HG02840 (cell line): ENCODE measurements around the gene NARS2.
A peak's percentile ranks its signal among the peaks of the same experiment; 100 is the strongest.
"Not testable (repeated sequence)": the region's sequence is repeated elsewhere in the genome, so short reads cannot be mapped to it uniquely, and the experiment has no call there.

Experiments
- ATAC-seq: cut with Tn5 transposase; IDR thresholded peaks from one replicate; pipeline ENCODE4 v1.9.1; 2021; ENCODE audit warnings: mild to moderate bottlenecking, moderate library complexity, moderate number of reproducible peaks; ENCODE audit not compliant: unreplicated experiment, low FRiP score

Gene NARS2

GRCh38 chr11:78499971-78500370 is 74.7 kb downstream of the NARS2 start:
- ATAC-seq: no peak

GRCh38 chr11:78497293-78497692 is 77.4 kb downstream of the NARS2 start:
- ATAC-seq: no peak

- ATAC-seq: no peak
Measured at GRCh38 chr11:78493413-78493975, 81.2 kb downstream of the NARS2 start.

- ATAC-seq: no peak
Measured at GRCh38 chr11:78492973-78493372, 81.7 kb downstream of the NARS2 start.

GRCh38 chr11:78489184-78489583 is 85.5 kb downstream of the NARS2 start:
- ATAC-seq: no peak

- ATAC-seq: no peak
Measured at GRCh38 chr11:78478536-78478935, 96.1 kb downstream of the NARS2 start.

GRCh38 chr11:78476066-78476465 is 98.6 kb downstream of the NARS2 start:
- no peak for ATAC-seq

- ATAC-seq: no peak
Measured at GRCh38 chr11:78474451-78474850, 100.2 kb downstream of the NARS2 start.

GRCh38 chr11:78472905-78473304 is 101.8 kb downstream of the NARS2 start:
- ATAC-seq: no peak

- no peak for ATAC-seq
Measured at GRCh38 chr11:78472382-78472781, 102.3 kb downstream of the NARS2 start.

- ATAC-seq: no peak
Measured at GRCh38 chr11:78470861-78471442, 103.7 kb downstream of the NARS2 start.

- no peak for ATAC-seq
Measured at GRCh38 chr11:78469896-78470295, 104.8 kb downstream of the NARS2 start.

- no peak for ATAC-seq
Measured at GRCh38 chr11:78467931-78468330, 106.7 kb downstream of the NARS2 start.

GRCh38 chr11:78467370-78467769 is 107.3 kb downstream of the NARS2 start:
- ATAC-seq: no peak

- ATAC-seq: peak; percentile 97
Measured at GRCh38 chr11:78465169-78465942, 109.3 kb downstream of the NARS2 start.

- not testable (repeated sequence) for ATAC-seq
Measured at GRCh38 chr11:78464787-78465168, 109.9 kb downstream of the NARS2 start.

GRCh38 chr11:78460471-78460870 is 114.2 kb downstream of the NARS2 start:
- no peak for ATAC-seq

- ATAC-seq: no peak
Measured at GRCh38 chr11:78459738-78460137, 114.9 kb downstream of the NARS2 start.

GRCh38 chr11:78457448-78457847 is 117.2 kb downstream of the NARS2 start:
- ATAC-seq: no peak

GRCh38 chr11:78453140-78453935 is 121.3 kb downstream of the NARS2 start:
- ATAC-seq: no peak
